Measurements from ENCODE around the gene OBSCN.

OBSCN gene

GRCh38 chr1:228275179-228275429 is 67.3 kb downstream of the OBSCN start:
- FAIRE-seq (no peak), DNase-seq (ENCODE audit: low spot score) (no peak)

- DNase-seq (ENCODE audit: low spot score) (no peak), FAIRE-seq (no peak)
Measured at GRCh38 chr1:228275430-228276173, 67.8 kb downstream of the OBSCN start.

- FAIRE-seq, result no peak
- DNase-seq (ENCODE audit: low spot score), result no peak
Measured at GRCh38 chr1:228276174-228276831, 68.5 kb downstream of the OBSCN start.

- no peak for DNase-seq (ENCODE audit: low spot score)
- no peak for FAIRE-seq
Measured at GRCh38 chr1:228276901-228277490, 69.2 kb downstream of the OBSCN start.

- FAIRE-seq (no peak), DNase-seq (ENCODE audit: low spot score) (no peak)
Measured at GRCh38 chr1:228277491-228278431, 69.9 kb downstream of the OBSCN start.

GRCh38 chr1:228278432-228278941 is 70.6 kb downstream of the OBSCN start:
- DNase-seq (ENCODE audit: low spot score) (no peak), FAIRE-seq (no peak)

- FAIRE-seq (no peak), DNase-seq (ENCODE audit: low spot score) (no peak)
Measured at GRCh38 chr1:228279011-228279721, 71.3 kb downstream of the OBSCN start.

GRCh38 chr1:228279722-228280105 is 71.9 kb downstream of the OBSCN start:
- no peak for DNase-seq (ENCODE audit: low spot score)
- FAIRE-seq, result no peak

- FAIRE-seq (no peak), DNase-seq (ENCODE audit: low spot score) (no peak)
Measured at GRCh38 chr1:228280106-228280901, 72.5 kb downstream of the OBSCN start.

- FAIRE-seq, result no peak
- no peak for DNase-seq (ENCODE audit: low spot score)
Measured at GRCh38 chr1:228280961-228281591, 73.2 kb downstream of the OBSCN start.

- DNase-seq (ENCODE audit: low spot score), result no peak
- no peak for FAIRE-seq
Measured at GRCh38 chr1:228281631-228282328, 73.9 kb downstream of the OBSCN start.

- DNase-seq (ENCODE audit: low spot score) (no peak), FAIRE-seq (no peak)
Measured at GRCh38 chr1:228282329-228283042, 74.6 kb downstream of the OBSCN start.

- FAIRE-seq (no peak), DNase-seq (ENCODE audit: low spot score) (no peak)
Measured at GRCh38 chr1:228283043-228283371, 75.2 kb downstream of the OBSCN start.

GRCh38 chr1:228283476-228284147 is 75.8 kb downstream of the OBSCN start:
- no peak for DNase-seq (ENCODE audit: low spot score)

GRCh38 chr1:228284148-228284495 is 76.3 kb downstream of the OBSCN start:
- no peak for FAIRE-seq
- no peak for DNase-seq (ENCODE audit: low spot score)

More at GRCh38 chr1:228283476-228284147, 75.8 kb downstream of the OBSCN start:
- FAIRE-seq, result no peak

- FAIRE-seq (no peak), DNase-seq (ENCODE audit: low spot score) (no peak)
Measured at GRCh38 chr1:228284521-228284920, 76.7 kb downstream of the OBSCN start.

GRCh38 chr1:228285661-228286504 is 78.0 kb downstream of the OBSCN start:
- DNase-seq (ENCODE audit: low spot score) (no peak), FAIRE-seq (no peak)

All from urothelium cell line (cell line).